Measurements from ENCODE around the gene CDC42EP4. TPM values are rescaled to one million over a fixed set of nuclear protein-coding genes. Genes with fewer than 3 reads are reported as not detected.

CDC42EP4 gene
- total and polyA plus RNA-seq, 2 experiments from 2014 or later: 4.4 to 19.9 TPM

- no peaks in the 10 kb centered on the region for H3K36me3 ChIP-seq (ENCODE audit: insufficient read depth)
- DNase-seq (ENCODE audit: low spot score): peak; percentile 89
- H3K27me3 ChIP-seq (ENCODE audit: insufficient read depth): no peaks in the 10 kb centered on the region
- no peaks in the 10 kb centered on the region for H3K36me3 Mint-ChIP-seq (ENCODE audit: low read depth)
- H3K4me3 ChIP-seq: peak overlapping the region; percentile 31
- peaks cover 13% of the 10 kb centered on the region for H3K27me3 Mint-ChIP-seq (ENCODE audit: insufficient read depth, low read depth, poor library complexity)
- H3K9me2 ChIP-seq (ENCODE audit: insufficient read depth): no peaks in the 10 kb centered on the region
- H4K20me1 ChIP-seq (replicated peaks; ENCODE audit: insufficient read depth): no peaks in the 10 kb centered on the region
- TF ChIP-seq ZNF114 (CRISPR knock-in tag; IDR thresholded peaks at IDR 0.05): no peak
- peak; percentile 53 for TF ChIP-seq POLR2AphosphoS5 (IDR thresholded peaks at IDR 0.05; ENCODE audit: low read depth)
- no peak for TF ChIP-seq EZH2phosphoT487 (IDR thresholded peaks at IDR 0.05; ENCODE audit: unreplicated experiment)
- no peak for TF ChIP-seq ZNF462 (CRISPR knock-in tag; IDR thresholded peaks at IDR 0.05)
- peak overlapping the region; percentile 74 for H3K4me2 ChIP-seq
- peaks cover 49% of the 10 kb centered on the region for H3K4me1 Mint-ChIP-seq
- H3K4me3 Mint-ChIP-seq: peak overlapping the region; percentile 51
- no peaks in the 10 kb centered on the region for H3K79me2 ChIP-seq (replicated peaks; ENCODE audit: insufficient read depth)
- H3K4me1 ChIP-seq (ENCODE audit: insufficient read depth): peaks cover 35% of the 10 kb centered on the region
- H3K27ac Mint-ChIP-seq: peak overlapping the region; percentile 95
- no peaks in the 10 kb centered on the region for H3K9me3 Mint-ChIP-seq
- peak overlapping the region; percentile 94 for H3K27ac ChIP-seq (ENCODE audit: low read depth)
- peak; percentile 67 for ATAC-seq
- H2AFZ ChIP-seq: peak overlapping the region; percentile 93
- peaks cover 10% of the 10 kb centered on the region for H3F3A ChIP-seq (replicated peaks; ENCODE audit: low read depth)
Measured at GRCh38 chr17:73343168-73343634, 31.4 kb upstream of the CDC42EP4 start.

- Mint-ChIP-seq H3K4me1 (peaks cover 46% of the 10 kb centered on the region), H3K4me3 (peak overlapping the region; percentile 51), H3K36me3 (ENCODE audit: low read depth) (no peaks in the 10 kb centered on the region), H3K27me3 (ENCODE audit: insufficient read depth, low read depth, poor library complexity) (peaks cover 11% of the 10 kb centered on the region), H3K9me3 (no peaks in the 10 kb centered on the region), H3K27ac (peak overlapping the region; percentile 95)
- Histone ChIP-seq H3F3A (replicated peaks; ENCODE audit: low read depth) (peaks cover 10% of the 10 kb centered on the region), H3K4me2 (peak overlapping the region; percentile 74), H3K36me3 (ENCODE audit: insufficient read depth) (no peaks in the 10 kb centered on the region), H2AFZ (peak overlapping the region; percentile 93; the same call in 1 of the 2 replicates), H3K4me3 (peak overlapping the region; percentile 31), H3K9me2 (ENCODE audit: insufficient read depth) (no peaks in the 10 kb centered on the region), H3K27me3 (ENCODE audit: insufficient read depth) (no peaks in the 10 kb centered on the region), H3K4me1 (ENCODE audit: insufficient read depth) (peaks cover 35% of the 10 kb centered on the region), H3K27ac (ENCODE audit: low read depth) (peak overlapping the region; percentile 94), H4K20me1 (replicated peaks; ENCODE audit: insufficient read depth) (no peaks in the 10 kb centered on the region), H3K79me2 (replicated peaks; ENCODE audit: insufficient read depth) (no peaks in the 10 kb centered on the region)
- peak; percentile 3 for ATAC-seq
- TF ChIP-seq REST (IDR thresholded peaks at IDR 0.05; ENCODE audit: unreplicated experiment) (peak; percentile 1), CTCF (conservative IDR thresholded peaks at IDR 0.05; ENCODE audit: low read depth in 2 of 2) (0 out of 4 replicates have a peak, but pooled peaks of 1 of the 2 experiments have one; percentile 14), EZH2phosphoT487 (IDR thresholded peaks at IDR 0.05; ENCODE audit: unreplicated experiment) (no peak), STAT1 (IDR thresholded peaks at IDR 0.05; ENCODE audit: unreplicated experiment) (no peak), EZH2 (IDR thresholded peaks at IDR 0.05; ENCODE audit: low read depth, unreplicated experiment) (no peak), CREB1 (CRISPR knock-in tag; IDR thresholded peaks at IDR 0.05; ENCODE audit: low read depth) (no peak)
- peak; percentile 37 for DNase-seq (ENCODE audit: low spot score)
Measured at GRCh38 chr17:73342541-73343167, 30.9 kb upstream of the CDC42EP4 start.
